Heart left ventricle (tissue), 16 donors: ENCODE data around the gene NSMCE1. TPM values are rescaled to one million over a fixed set of nuclear protein-coding genes. Genes with fewer than 3 reads are reported as not detected.

Experiments used
- ATAC-seq, 4 donors: fragments of 200-7000 bp; cut with Tn5 transposase; one replicate each; pipeline ENCODE4 v1.9.1; 2020 to 2022; ENCODE audit warnings: moderate library complexity in 4 of 4, mild to moderate bottlenecking in 3 of 4, moderate number of reproducible peaks in 1 of 4
- DNase-seq, 5 donors: peaks; one replicate each; pipeline ENCODE4 v3.0.0-alpha.2; 2020
- H3K27ac ChIP-seq, 12 donors: fragments of 200-600 bp; sonication (generic) in 4 of 12; one replicate each; pipeline versions ENCODE4 v1.5.0 to v1.8.0; 2016 to 2022; ENCODE audit warnings: mild to moderate bottlenecking in 2 of 12
- H3K27me3 ChIP-seq, 9 donors: fragments of 200-600 bp; sonication (generic) in 2 of 9; one replicate each; pipeline versions ENCODE4 v1.5.1 to v1.8.0; 2016 to 2022; ENCODE audit warnings: mild to moderate bottlenecking in 3 of 9
- H3K36me3 ChIP-seq, 9 donors: fragments of 200-600 bp; sonication (generic) in 2 of 9; one replicate each; pipeline versions ENCODE4 v1.5.0 to v1.8.0; 2018 to 2022; ENCODE audit warnings: mild to moderate bottlenecking in 2 of 9
- H3K4me1 ChIP-seq, 12 donors: fragments of 200-600 bp; sonication (generic) in 4 of 12; one replicate each; pipeline versions ENCODE4 v1.5.0 to v1.8.0; 2016 to 2022; ENCODE audit warnings: mild to moderate bottlenecking in 3 of 12
- H3K4me3 ChIP-seq, 12 donors: fragments of 200-600 bp; sonication (generic) in 4 of 12; one replicate each; pipeline versions ENCODE4 v1.5.0 to v1.8.0; 2017 to 2022; ENCODE audit warnings: mild to moderate bottlenecking in 9 of 12, moderate library complexity in 4 of 12
- H3K9me3 ChIP-seq, 12 donors: fragments of 200-600 bp; sonication (generic) in 4 of 12; one replicate each; pipeline versions ENCODE4 v1.5.0 to v1.8.0; 2016 to 2022; ENCODE audit warnings: mild to moderate bottlenecking in 1 of 12
- POLR2A ChIP-seq, 2 donors: fragments of 450-650 bp; IDR thresholded peaks; one replicate each; pipeline ENCODE4 v1.6.1; 2017; ENCODE audit warnings: antibody characterized with exemption in 2 of 2, mild to moderate bottlenecking in 2 of 2, moderate library complexity in 2 of 2
- WGBS, 4 donors: extraction: QIAGEN DNeasy Blood & Tissue Kit in 2 of 4; methylation state at CpG; one replicate each; pipeline versions ENCODE4 v1.1.5 to v1.1.7; 2013 to 2018; 5-methylcytosine and 5-hydroxymethylcytosine counted together
- intact Hi-C, 10 donors: fragments of 100-400 bp; cut with DNase I; formaldehyde crosslinking; loops; one replicate each; pipeline versions ENCODE4 v1.11.1 to v1.14.2; 2022
- polyA plus RNA-seq, 2 donors: library from polyadenylated mRNA; stranded (reverse); fragments of 200-250 nt; gene quantifications; one replicate each; pipeline ENCODE4 v1.2.3, GENCODE V29; 2013
- total RNA-seq, 9 donors: library from RNA; depleted of rRNA in 2 of 9; stranded (reverse); fragments of >200 nt in 2 of 9; fragmentation: NEBNext Ultra II Directional in 3 of 9; extraction: Animal tissue kit (Norgen Biotek cat#: 25700) in 3 of 9; gene quantifications; one replicate each; pipeline versions ENCODE4 v1.1.0 to v1.2.4, GENCODE V29; 2016 to 2023
- TF ChIP-seq, protein P1 (sequence below), 12 donors: fragments of 200-600 bp; sonication (generic) in 4 of 12; IDR thresholded peaks; one replicate each; pipeline versions ENCODE4 v1.5.0 to v1.8.0; 2018 to 2022; ENCODE audit warnings: antibody characterized with exemption in 12 of 12, mild to moderate bottlenecking in 5 of 12
- donor health status: ischemic (EF 13 %, LVEDD 7.1; RV severe dilation, severe dysfunction).
- donor health status: healthy with polysubstance abuse.
- donor health status: DM: no; HTN: yes; CAD: no.
- donor health status: DM: no; HTN: no; CAD: no.
- donor health status: ischemic (EF 25% LVEDD 6.9; RV normal size, moderate dysfunction).
- donor health status: ischemic (EF 25% LVEDD 5.7; RV mildly dilated, moderate dysfunction).
- donor health status: healthy.
- donor health status: DM: yes; HTN: yes; CAD: no.
- donor health status: ischemic (EF 35%, LVEDD 5.7; RV mildly dilated, moderate dysfunction).
- donor health status: nonischemic (EF 11% LVEDD 7.7; RV severe dilation, severe dysfunction).
- donor health status: DM: yes; HTN: yes; CAD: no.
- donor health status: PGD.
- donor health status: ischemic (EF 29% LVEDD 5.4; RV normal size, mild dysfunction).
- donor health status: nonischemic (EF 23%, LVEDD 6.1; RV moderate dilation, normal function).

NSMCE1 gene
- total and polyA plus RNA-seq, 11 donors = 29.6 to 48.7 (median 37.1) TPM

DNA sequence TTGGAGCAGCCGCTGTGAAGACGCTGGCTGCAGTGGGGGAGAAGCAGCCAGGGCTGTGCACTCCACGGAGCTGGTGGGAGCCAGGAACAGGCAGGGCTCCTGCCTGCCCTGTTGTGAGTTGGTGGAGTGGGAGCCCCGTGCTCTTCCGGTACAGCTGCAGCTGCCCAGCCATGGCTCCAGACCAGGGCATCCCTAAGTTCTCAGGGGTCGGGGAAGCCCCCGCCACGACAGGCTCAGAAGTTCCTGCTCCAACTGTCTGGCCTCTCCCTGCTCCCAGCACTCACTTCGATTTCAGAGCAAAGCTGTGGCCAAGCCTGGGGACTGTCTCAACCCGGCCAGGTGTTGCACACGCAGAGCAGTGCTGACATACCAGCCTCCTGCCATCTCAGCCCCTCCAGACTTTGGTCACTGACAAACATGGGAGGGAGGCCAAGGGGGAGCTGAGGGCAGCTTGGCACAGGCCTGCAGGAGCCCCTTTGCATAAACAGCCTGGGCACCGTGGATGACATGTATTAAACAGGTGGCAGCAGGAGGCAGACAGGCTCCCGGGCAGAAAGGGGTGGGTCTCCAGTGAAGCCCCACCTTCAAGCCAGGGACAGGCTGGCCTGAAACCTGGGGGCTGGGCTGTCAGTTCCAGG, 79.1 kb downstream of the NSMCE1 start:
- H3K9me3 ChIP-seq = no peaks in the 10 kb centered on the region
- H3K4me1 ChIP-seq = no peaks in the 10 kb centered on the region
- peaks cover 0 to 9% (median 0%) of the 10 kb centered on the region in 9 donors for H3K27me3 ChIP-seq
- no peak for TF ChIP-seq POLR2A (IDR thresholded peaks at IDR 0.05)
- TF ChIP-seq, protein P1, sequence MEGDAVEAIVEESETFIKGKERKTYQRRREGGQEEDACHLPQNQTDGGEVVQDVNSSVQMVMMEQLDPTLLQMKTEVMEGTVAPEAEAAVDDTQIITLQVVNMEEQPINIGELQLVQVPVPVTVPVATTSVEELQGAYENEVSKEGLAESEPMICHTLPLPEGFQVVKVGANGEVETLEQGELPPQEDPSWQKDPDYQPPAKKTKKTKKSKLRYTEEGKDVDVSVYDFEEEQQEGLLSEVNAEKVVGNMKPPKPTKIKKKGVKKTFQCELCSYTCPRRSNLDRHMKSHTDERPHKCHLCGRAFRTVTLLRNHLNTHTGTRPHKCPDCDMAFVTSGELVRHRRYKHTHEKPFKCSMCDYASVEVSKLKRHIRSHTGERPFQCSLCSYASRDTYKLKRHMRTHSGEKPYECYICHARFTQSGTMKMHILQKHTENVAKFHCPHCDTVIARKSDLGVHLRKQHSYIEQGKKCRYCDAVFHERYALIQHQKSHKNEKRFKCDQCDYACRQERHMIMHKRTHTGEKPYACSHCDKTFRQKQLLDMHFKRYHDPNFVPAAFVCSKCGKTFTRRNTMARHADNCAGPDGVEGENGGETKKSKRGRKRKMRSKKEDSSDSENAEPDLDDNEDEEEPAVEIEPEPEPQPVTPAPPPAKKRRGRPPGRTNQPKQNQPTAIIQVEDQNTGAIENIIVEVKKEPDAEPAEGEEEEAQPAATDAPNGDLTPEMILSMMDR (IDR thresholded peaks at IDR 0.05) = no peak
- H3K4me3 ChIP-seq = no peak overlapping the region
- no peak for ATAC-seq
- 49 to 56% (median 53%) methylated on average over 13 of the region's 13 CpGs for WGBS, 4 donors
- intact Hi-C loops = no loop called here
- DNase-seq = no peak
- no peak overlapping the region for H3K27ac ChIP-seq
- no peaks in the 10 kb centered on the region for H3K36me3 ChIP-seq

DNA sequence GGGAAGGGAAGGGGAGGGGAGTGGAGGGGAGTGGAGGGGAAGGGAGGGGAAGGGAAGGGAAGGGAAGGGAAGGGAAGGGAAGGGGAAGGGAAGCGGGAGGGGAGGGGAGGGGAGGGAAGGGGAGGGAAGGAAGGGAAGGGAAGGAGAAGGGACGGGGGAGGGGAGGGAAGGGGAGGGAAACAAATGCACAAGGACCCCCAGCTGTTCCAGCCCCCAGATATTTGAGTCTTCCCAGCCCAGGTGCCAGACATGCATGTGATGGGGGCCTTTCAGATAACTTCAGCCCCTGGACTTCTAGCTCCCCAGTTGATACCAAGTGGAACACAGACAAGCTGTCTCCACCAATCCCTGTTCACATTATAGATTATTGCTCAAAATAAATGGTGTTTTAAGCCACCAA, 79.9 kb downstream of the NSMCE1 start:
- no peaks in the 10 kb centered on the region for H3K36me3 ChIP-seq
- WGBS, 4 donors = 60 to 82% (median 68%) methylated on average over 2 of the region's 2 CpGs

DNA sequence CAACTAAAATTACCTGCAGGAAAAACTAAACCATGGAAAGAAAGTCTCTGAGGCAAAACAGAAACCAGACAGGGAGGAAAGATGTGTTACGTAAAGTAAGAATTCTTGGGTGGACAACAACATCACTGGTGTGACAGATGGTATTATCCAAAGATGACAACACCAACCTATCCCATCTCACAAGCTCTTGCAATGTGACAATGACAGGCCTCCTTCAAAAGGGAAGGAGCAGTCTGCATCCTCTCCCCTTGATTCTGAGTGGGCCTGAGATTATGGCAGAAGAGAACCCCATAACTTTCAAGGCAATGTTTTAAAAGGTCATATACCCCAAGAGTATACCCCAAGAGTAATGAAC, 82.8 kb downstream of the NSMCE1 start:
- 94 to 100% (median 96%) methylated on average over 1 of the region's 1 CpG for WGBS, 4 donors
- no peak for ATAC-seq
- intact Hi-C loops = no loop called here
- no peaks in the 10 kb centered on the region for H3K4me1 ChIP-seq
- no peak for DNase-seq
- H3K36me3 ChIP-seq = no peaks in the 10 kb centered on the region
- H3K27ac ChIP-seq = no peak overlapping the region
- H3K9me3 ChIP-seq = peaks cover 0 to 7% (median 0%) of the 10 kb centered on the region in 12 donors
- TF ChIP-seq, protein P1 (IDR thresholded peaks at IDR 0.05) = no peak
- TF ChIP-seq POLR2A (IDR thresholded peaks at IDR 0.05) = no peak
- H3K4me3 ChIP-seq = no peak overlapping the region
- H3K27me3 ChIP-seq = peaks cover 0 to 9% (median 0%) of the 10 kb centered on the region in 9 donors

More for the DNA sequence above, 79.9 kb downstream of the NSMCE1 start:
- Histone ChIP-seq H3K4me3 (no peak overlapping the region), H3K27me3 (peaks cover 0 to 9% (median 0%) of the 10 kb centered on the region in 9 donors), H3K27ac (no peak overlapping the region), H3K9me3 (no peaks in the 10 kb centered on the region), H3K4me1 (no peaks in the 10 kb centered on the region)
- TF ChIP-seq, protein P1 (IDR thresholded peaks at IDR 0.05) = no peak
- TF ChIP-seq POLR2A (IDR thresholded peaks at IDR 0.05) = no peak
- intact Hi-C loops = no loop called here
- DNase-seq (no peak), ATAC-seq (no peak)

DNA sequence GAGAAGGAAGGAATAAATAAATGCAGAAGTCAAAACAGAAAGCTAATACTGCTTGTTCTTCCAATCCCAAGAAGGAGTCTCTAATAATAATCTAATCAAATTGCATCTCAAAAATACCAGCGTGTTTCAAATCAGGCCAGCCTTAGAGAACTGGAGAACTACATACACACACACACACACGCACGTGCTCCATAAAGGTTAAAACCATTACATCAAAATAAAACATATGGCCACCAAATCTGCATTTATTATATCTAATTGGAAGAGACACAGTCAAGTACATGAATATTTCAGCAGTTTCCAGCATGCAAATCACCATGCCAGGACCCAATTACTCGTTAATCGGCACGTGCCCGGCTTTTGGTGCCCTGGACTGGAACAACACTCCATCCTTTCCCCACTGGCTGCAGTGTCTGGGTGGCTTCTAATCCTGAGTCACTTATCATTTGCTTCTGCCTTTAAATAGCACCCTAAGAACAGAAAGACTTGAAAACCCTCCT, 85.6 kb downstream of the NSMCE1 start:
- WGBS, 4 donors = 75 to 82% (median 81%) methylated on average over 7 of the region's 7 CpGs
- Histone ChIP-seq H3K9me3 (peaks cover 0 to 7% (median 0%) of the 10 kb centered on the region in 12 donors), H3K27ac (no peak overlapping the region), H3K4me1 (peaks cover 0 to 9% (median 0%) of the 10 kb centered on the region in 12 donors), H3K4me3 (no peak overlapping the region), H3K27me3 (no peaks in the 10 kb centered on the region), H3K36me3 (no peaks in the 10 kb centered on the region)
- DNase-seq (no peak), ATAC-seq (no peak)
- intact Hi-C loops = loop anchor here in 5 of 10 donors (5.0 kb wide), 2 partner anchors 184 to 274 kb away; no protein-coding TSS in a partner anchor
- no peak for TF ChIP-seq POLR2A (IDR thresholded peaks at IDR 0.05)
- TF ChIP-seq, protein P1 (IDR thresholded peaks at IDR 0.05) = no peak
